Measurements from ENCODE around the gene SNTN.

The SNTN gene

DNA sequence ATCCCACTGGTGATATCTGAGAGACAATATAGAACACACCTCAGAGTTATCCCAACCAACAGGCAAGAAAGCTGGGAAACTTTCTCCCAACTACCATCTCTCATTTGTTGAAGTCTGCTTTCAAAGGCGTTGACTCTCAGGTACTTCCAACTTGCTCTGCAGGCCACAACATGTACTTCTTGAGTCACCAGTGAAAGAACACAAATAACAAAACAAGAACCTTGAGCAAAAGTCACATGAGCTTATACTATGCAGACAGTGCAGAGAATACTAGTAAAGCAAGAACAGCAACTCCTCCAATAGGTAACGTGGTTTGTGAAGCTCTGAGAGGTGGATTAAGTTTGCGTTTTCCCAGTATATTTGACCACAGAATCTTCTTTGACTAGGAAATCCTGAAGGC lies 20.6 kb downstream of the SNTN start:
- Histone ChIP-seq H3K36me3 (ENCODE audit: insufficient read depth, low read length) (no peaks in the 10 kb centered on the region), H3K4me3 (ENCODE audit: low read depth in 1 of 2, low read length in 2 of 2) (no peak overlapping the region), H3K4me1 (ENCODE audit: insufficient read depth, low read length) (no peaks in the 10 kb centered on the region), H3K9me3 (ENCODE audit: insufficient read depth, low read length, severe bottlenecking) (no peaks in the 10 kb centered on the region), H3K27ac (ENCODE audit: low read length) (no peak overlapping the region), H3K4me2 (ENCODE audit: insufficient read depth, low read length) (no peak overlapping the region), H4K20me1 (ENCODE audit: insufficient read depth, low read length) (no peaks in the 10 kb centered on the region), H3K79me2 (ENCODE audit: insufficient read depth, low read length) (no peaks in the 10 kb centered on the region), H3K9ac (ENCODE audit: low read depth, low read length) (no peak overlapping the region), H3K27me3 (ENCODE audit: insufficient read depth, low read length, poor library complexity) (no peaks in the 10 kb centered on the region), H2AFZ (ENCODE audit: low read depth, low read length) (no peak overlapping the region)
- DNase-seq (no peak), ATAC-seq (ENCODE audit: insufficient read depth, low read depth) (no peak)
- TF ChIP-seq EZH2 (IDR thresholded peaks at IDR 0.05; ENCODE audit: borderline replicate concordance, low read depth, low read length, severe bottlenecking): no peak
- TF ChIP-seq, protein P1, sequence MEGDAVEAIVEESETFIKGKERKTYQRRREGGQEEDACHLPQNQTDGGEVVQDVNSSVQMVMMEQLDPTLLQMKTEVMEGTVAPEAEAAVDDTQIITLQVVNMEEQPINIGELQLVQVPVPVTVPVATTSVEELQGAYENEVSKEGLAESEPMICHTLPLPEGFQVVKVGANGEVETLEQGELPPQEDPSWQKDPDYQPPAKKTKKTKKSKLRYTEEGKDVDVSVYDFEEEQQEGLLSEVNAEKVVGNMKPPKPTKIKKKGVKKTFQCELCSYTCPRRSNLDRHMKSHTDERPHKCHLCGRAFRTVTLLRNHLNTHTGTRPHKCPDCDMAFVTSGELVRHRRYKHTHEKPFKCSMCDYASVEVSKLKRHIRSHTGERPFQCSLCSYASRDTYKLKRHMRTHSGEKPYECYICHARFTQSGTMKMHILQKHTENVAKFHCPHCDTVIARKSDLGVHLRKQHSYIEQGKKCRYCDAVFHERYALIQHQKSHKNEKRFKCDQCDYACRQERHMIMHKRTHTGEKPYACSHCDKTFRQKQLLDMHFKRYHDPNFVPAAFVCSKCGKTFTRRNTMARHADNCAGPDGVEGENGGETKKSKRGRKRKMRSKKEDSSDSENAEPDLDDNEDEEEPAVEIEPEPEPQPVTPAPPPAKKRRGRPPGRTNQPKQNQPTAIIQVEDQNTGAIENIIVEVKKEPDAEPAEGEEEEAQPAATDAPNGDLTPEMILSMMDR (IDR thresholded peaks at IDR 0.05; ENCODE audit: borderline replicate concordance, extremely low read depth, low read length, poor library complexity, severe bottlenecking): no peak

DNA sequence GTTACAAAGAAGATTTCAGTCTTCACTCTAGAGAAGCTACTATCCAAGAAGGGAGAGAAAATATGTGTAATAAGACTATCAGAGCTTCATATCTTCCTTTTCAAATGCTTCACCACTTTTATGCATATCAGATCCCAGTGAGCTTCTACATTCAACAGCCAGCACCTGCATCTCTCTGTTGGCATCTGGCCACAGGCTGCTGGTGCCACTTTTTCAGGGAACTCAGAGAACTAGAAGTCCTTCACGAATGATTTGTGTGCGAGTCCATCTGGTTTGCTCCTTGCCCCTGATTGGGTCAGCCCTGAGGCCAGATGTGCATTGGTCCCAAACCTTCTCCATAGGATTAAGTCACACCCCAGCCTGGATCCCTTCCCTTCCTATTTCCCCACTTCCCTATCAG lies 22.1 kb downstream of the SNTN start:
- Histone ChIP-seq H2AFZ (ENCODE audit: low read depth, low read length) (no peak overlapping the region), H3K4me1 (ENCODE audit: insufficient read depth, low read length) (no peaks in the 10 kb centered on the region), H3K27me3 (ENCODE audit: insufficient read depth, low read length, poor library complexity) (no peaks in the 10 kb centered on the region), H3K36me3 (ENCODE audit: insufficient read depth, low read length) (no peaks in the 10 kb centered on the region), H4K20me1 (ENCODE audit: insufficient read depth, low read length) (no peaks in the 10 kb centered on the region), H3K4me2 (ENCODE audit: insufficient read depth, low read length) (no peak overlapping the region), H3K27ac (ENCODE audit: low read length) (no peak overlapping the region), H3K4me3 (ENCODE audit: low read depth in 1 of 2, low read length in 2 of 2) (no peak overlapping the region), H3K79me2 (ENCODE audit: insufficient read depth, low read length) (no peaks in the 10 kb centered on the region), H3K9me3 (ENCODE audit: insufficient read depth, low read length, severe bottlenecking) (no peaks in the 10 kb centered on the region), H3K9ac (ENCODE audit: low read depth, low read length) (no peak overlapping the region)
- ATAC-seq (ENCODE audit: insufficient read depth, low read depth) (no peak), DNase-seq (no peak)
- TF ChIP-seq EZH2 (IDR thresholded peaks at IDR 0.05; ENCODE audit: borderline replicate concordance, low read depth, low read length, severe bottlenecking): no peak
- TF ChIP-seq, protein P1 (IDR thresholded peaks at IDR 0.05; ENCODE audit: borderline replicate concordance, extremely low read depth, low read length, poor library complexity, severe bottlenecking): no peak

DNA sequence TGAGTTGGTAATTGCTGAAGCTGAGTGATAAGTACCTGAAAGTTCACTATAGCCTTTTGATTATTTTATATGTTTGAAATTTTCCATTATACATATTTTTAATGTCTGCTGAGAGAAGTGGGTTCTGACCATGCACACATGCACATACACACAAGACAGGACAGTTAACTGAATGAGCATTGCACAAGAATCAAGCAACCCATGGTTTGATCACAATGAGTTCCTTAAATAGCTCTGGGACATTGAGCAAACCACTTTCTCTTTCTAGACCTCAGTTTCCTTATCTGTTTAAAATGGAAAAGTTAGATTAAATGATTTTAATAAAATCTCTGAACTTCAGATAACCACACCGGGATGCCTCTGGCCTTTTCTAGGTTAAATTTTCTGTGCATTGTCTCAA lies 26.7 kb downstream of the SNTN start:
- Histone ChIP-seq H3K9me3 (ENCODE audit: insufficient read depth, low read length, severe bottlenecking) (no peaks in the 10 kb centered on the region), H3K4me2 (ENCODE audit: insufficient read depth, low read length) (no peak overlapping the region), H3K4me3 (ENCODE audit: low read depth in 1 of 2, low read length in 2 of 2) (no peak overlapping the region), H3K36me3 (ENCODE audit: insufficient read depth, low read length) (no peaks in the 10 kb centered on the region), H4K20me1 (ENCODE audit: insufficient read depth, low read length) (no peaks in the 10 kb centered on the region), H2AFZ (ENCODE audit: low read depth, low read length) (no peak overlapping the region), H3K27ac (ENCODE audit: low read length) (no peak overlapping the region), H3K9ac (ENCODE audit: low read depth, low read length) (no peak overlapping the region), H3K79me2 (ENCODE audit: insufficient read depth, low read length) (no peaks in the 10 kb centered on the region), H3K4me1 (ENCODE audit: insufficient read depth, low read length) (no peaks in the 10 kb centered on the region), H3K27me3 (ENCODE audit: insufficient read depth, low read length, poor library complexity) (no peaks in the 10 kb centered on the region)
- ATAC-seq (ENCODE audit: insufficient read depth, low read depth): no peak
- TF ChIP-seq, protein P1 (IDR thresholded peaks at IDR 0.05; ENCODE audit: borderline replicate concordance, extremely low read depth, low read length, poor library complexity, severe bottlenecking): no peak
- TF ChIP-seq EZH2 (IDR thresholded peaks at IDR 0.05; ENCODE audit: borderline replicate concordance, low read depth, low read length, severe bottlenecking): no peak
- no peak for DNase-seq

DNA sequence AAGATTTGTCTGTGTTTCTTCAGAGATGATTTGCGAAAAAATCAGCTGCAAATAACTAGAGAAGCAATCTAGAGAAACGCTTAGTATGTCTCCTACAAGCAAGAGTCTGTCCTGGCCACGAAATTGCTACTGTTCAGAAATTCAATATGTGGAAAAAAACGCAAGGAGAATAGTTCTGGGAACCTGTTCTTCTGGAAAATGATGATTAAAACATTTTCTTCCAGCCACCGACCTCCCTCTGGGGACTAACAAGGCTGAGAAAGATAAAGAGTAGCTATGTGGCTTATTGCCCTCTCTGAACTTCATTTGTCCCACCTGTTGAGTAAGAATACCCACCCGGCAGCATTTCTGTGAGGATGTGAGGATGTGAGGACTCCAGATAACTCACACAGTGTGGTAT lies 31.6 kb downstream of the SNTN start:
- Histone ChIP-seq H3K27ac (ENCODE audit: low read length) (no peak overlapping the region), H3K4me1 (ENCODE audit: insufficient read depth, low read length) (no peaks in the 10 kb centered on the region), H3K9ac (ENCODE audit: low read depth, low read length) (no peak overlapping the region), H2AFZ (ENCODE audit: low read depth, low read length) (no peak overlapping the region), H3K9me3 (ENCODE audit: insufficient read depth, low read length, severe bottlenecking) (no peaks in the 10 kb centered on the region), H3K27me3 (ENCODE audit: insufficient read depth, low read length, poor library complexity) (no peaks in the 10 kb centered on the region), H4K20me1 (ENCODE audit: insufficient read depth, low read length) (no peaks in the 10 kb centered on the region), H3K4me2 (ENCODE audit: insufficient read depth, low read length) (no peak overlapping the region), H3K79me2 (ENCODE audit: insufficient read depth, low read length) (no peaks in the 10 kb centered on the region), H3K4me3 (ENCODE audit: low read depth in 1 of 2, low read length in 2 of 2) (no peak overlapping the region), H3K36me3 (ENCODE audit: insufficient read depth, low read length) (no peaks in the 10 kb centered on the region)
- ATAC-seq (ENCODE audit: insufficient read depth, low read depth) (no peak), DNase-seq (no peak)
- TF ChIP-seq EZH2 (IDR thresholded peaks at IDR 0.05; ENCODE audit: borderline replicate concordance, low read depth, low read length, severe bottlenecking): no peak
- TF ChIP-seq, protein P1 (IDR thresholded peaks at IDR 0.05; ENCODE audit: borderline replicate concordance, extremely low read depth, low read length, poor library complexity, severe bottlenecking): no peak
